Measurements from ENCODE around the gene ZBTB20. TPM values are rescaled to one million over a fixed set of nuclear protein-coding genes. Genes with fewer than 3 reads are reported as not detected.

ZBTB20 gene
- total RNA-seq, 1 donor from 2014 or later: 27.5 TPM

DNA sequence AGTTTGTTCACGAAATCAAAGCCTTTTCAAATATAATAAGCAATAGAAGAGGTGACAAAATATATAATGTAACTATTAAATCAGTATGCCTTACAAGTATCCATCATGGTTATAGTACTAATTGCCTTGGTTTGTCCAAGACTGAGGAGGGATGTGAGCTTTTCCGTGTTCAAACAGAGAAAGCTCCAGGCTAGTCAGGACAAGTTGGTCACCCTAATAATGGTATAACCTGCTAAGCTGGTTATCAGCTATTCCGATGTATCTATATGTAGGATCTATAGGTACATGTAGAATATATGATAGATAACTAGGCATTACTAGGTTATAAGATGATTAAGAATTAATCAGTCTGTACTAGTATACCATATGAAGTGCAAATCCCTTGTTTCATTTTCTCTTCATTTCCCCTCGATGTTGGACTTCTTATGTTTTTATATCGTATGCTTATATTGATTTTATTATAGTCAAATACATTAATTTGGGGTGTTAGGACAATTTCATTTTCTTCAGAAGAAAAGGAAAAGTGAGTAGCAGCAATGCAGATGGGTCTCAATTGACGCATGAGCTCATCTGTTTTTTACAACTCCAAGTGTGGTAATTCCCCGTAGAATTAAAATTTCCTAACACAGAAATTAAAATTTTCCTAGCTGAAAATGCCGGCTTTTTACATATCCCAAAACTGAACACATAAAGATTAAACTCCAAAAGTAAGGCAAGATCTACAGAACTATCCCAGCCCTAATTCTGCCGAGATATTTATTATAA is 434.2 kb downstream of the ZBTB20 start:
- no peaks in the 10 kb centered on the region for H3K27me3 Mint-ChIP-seq (ENCODE audit: unreplicated experiment)
- no peak overlapping the region for H3K4me3 Mint-ChIP-seq (ENCODE audit: unreplicated experiment)

DNA sequence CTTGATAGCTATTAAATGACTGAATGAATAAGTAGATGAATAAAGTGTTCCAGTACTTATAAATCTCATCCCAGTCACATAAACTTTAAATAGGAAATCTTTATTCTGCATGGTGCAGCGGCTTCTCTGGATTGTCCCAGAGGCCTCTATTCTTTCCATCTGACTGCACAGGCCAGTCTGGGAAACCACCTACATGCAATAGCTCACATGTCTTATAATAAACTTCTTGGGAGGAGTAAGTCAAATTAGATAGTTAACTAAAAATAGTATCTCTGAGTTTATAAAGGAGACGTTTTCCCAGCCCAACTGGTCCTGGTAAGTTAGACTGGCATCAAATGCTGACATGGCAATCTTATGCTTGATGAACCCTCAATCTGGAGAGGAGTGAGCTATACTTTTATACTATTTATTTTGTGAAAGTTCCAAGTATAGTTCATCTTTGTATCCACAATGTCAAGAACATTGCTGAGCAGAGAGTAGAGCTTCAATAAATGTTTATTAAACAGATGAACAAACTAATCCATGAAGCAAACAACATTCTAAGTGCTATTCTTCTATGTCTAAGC is 435.7 kb downstream of the ZBTB20 start:
- Mint-ChIP-seq H3K27ac (ENCODE audit: unreplicated experiment) (no peak overlapping the region), H3K4me1 (ENCODE audit: low read depth, unreplicated experiment) (peaks cover 17% of the 10 kb centered on the region), H3K4me3 (ENCODE audit: unreplicated experiment) (no peak overlapping the region), H3K36me3 (ENCODE audit: unreplicated experiment) (no peaks in the 10 kb centered on the region), H3K27me3 (ENCODE audit: unreplicated experiment) (no peaks in the 10 kb centered on the region), H3K9me3 (ENCODE audit: unreplicated experiment) (no peaks in the 10 kb centered on the region)
- TF ChIP-seq, protein P1, sequence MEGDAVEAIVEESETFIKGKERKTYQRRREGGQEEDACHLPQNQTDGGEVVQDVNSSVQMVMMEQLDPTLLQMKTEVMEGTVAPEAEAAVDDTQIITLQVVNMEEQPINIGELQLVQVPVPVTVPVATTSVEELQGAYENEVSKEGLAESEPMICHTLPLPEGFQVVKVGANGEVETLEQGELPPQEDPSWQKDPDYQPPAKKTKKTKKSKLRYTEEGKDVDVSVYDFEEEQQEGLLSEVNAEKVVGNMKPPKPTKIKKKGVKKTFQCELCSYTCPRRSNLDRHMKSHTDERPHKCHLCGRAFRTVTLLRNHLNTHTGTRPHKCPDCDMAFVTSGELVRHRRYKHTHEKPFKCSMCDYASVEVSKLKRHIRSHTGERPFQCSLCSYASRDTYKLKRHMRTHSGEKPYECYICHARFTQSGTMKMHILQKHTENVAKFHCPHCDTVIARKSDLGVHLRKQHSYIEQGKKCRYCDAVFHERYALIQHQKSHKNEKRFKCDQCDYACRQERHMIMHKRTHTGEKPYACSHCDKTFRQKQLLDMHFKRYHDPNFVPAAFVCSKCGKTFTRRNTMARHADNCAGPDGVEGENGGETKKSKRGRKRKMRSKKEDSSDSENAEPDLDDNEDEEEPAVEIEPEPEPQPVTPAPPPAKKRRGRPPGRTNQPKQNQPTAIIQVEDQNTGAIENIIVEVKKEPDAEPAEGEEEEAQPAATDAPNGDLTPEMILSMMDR (IDR thresholded peaks at IDR 0.05; ENCODE audit: partially characterized antibody, unreplicated experiment): no peak
- DNase-seq: no peak

More for the DNA sequence above, 434.2 kb downstream of the ZBTB20 start:
- Mint-ChIP-seq H3K4me1 (ENCODE audit: low read depth, unreplicated experiment) (peaks cover 20% of the 10 kb centered on the region), H3K27ac (ENCODE audit: unreplicated experiment) (no peak overlapping the region), H3K9me3 (ENCODE audit: unreplicated experiment) (no peaks in the 10 kb centered on the region), H3K36me3 (ENCODE audit: unreplicated experiment) (no peaks in the 10 kb centered on the region)
- TF ChIP-seq, protein P1 (IDR thresholded peaks at IDR 0.05; ENCODE audit: partially characterized antibody, unreplicated experiment): no peak
- no peak for DNase-seq

DNA sequence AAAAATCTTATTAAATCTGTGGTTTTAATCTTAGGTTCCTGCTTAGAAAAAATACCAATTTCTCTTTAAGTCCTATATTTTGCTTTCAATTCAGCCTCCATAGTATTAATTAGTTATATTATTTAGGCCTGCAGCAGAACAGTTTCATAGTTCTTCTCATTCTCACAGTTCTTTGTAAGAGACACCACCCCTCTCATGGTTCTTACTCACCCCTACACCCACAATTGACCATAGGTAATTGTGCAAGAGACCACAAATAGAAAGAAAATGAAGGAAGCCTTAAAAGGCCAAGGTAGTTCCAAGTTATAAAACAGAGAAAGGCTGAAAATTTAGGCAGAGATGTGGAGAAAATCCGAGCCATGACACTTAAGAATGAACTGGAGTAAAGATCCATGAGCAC is 438.0 kb downstream of the ZBTB20 start:
- TF ChIP-seq, protein P1 (IDR thresholded peaks at IDR 0.05; ENCODE audit: partially characterized antibody, unreplicated experiment): no peak
- Mint-ChIP-seq H3K4me3 (ENCODE audit: unreplicated experiment) (no peak overlapping the region), H3K27ac (ENCODE audit: unreplicated experiment) (no peak overlapping the region), H3K36me3 (ENCODE audit: unreplicated experiment) (no peaks in the 10 kb centered on the region), H3K9me3 (ENCODE audit: unreplicated experiment) (no peaks in the 10 kb centered on the region), H3K27me3 (ENCODE audit: unreplicated experiment) (no peaks in the 10 kb centered on the region), H3K4me1 (ENCODE audit: low read depth, unreplicated experiment) (peaks cover 5% of the 10 kb centered on the region)
- no peak for DNase-seq

DNA sequence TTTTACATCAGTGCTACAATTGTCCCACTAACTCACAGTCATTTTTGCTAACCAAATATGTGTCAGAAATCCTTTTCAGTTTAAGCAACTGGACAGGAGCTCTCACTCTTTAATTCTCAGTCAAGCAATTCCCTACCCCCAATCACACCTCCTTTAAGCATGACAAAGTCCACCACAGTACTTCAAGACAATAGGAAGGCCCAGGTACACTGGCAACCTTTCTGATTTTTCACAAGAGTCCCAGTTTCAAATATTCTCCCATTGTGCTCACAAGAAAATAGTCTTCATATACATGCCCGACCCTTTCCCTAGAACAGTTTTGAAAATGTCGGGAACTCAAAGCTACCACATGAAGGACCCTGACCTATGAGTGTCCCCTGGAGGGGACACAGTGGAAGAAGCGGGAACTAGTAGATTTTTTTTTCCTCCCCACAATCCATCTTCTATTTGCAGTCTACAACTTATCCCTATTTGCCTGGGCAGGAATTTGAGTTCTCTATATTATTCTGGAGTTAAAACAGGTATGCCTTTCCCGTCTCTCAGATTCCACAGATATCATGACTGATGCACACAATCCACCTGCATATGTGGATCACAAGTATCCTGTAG is 439.7 kb downstream of the ZBTB20 start:
- no peak overlapping the region for H3K4me3 Mint-ChIP-seq (ENCODE audit: unreplicated experiment)
- H3K9me3 Mint-ChIP-seq (ENCODE audit: unreplicated experiment): no peaks in the 10 kb centered on the region
- DNase-seq: no peak
- H3K27me3 Mint-ChIP-seq (ENCODE audit: unreplicated experiment): no peaks in the 10 kb centered on the region
- TF ChIP-seq, protein P1 (IDR thresholded peaks at IDR 0.05; ENCODE audit: partially characterized antibody, unreplicated experiment): no peak
- H3K4me1 Mint-ChIP-seq (ENCODE audit: low read depth, unreplicated experiment): no peaks in the 10 kb centered on the region
- H3K36me3 Mint-ChIP-seq (ENCODE audit: unreplicated experiment): no peaks in the 10 kb centered on the region
- H3K27ac Mint-ChIP-seq (ENCODE audit: unreplicated experiment): no peak overlapping the region
